GM21529 (cell line): ENCODE measurements around the gene KATNB1.
"Not testable (repeated sequence)": the region's sequence is repeated elsewhere in the genome, so short reads cannot be mapped to it uniquely, and the experiment has no call there.

Experiments used
- ATAC-seq: cut with Tn5 transposase; IDR thresholded peaks from one replicate; pipeline ENCODE4 v1.9.1; 2021; ENCODE audit not compliant: unreplicated experiment

The KATNB1 gene

DNA sequence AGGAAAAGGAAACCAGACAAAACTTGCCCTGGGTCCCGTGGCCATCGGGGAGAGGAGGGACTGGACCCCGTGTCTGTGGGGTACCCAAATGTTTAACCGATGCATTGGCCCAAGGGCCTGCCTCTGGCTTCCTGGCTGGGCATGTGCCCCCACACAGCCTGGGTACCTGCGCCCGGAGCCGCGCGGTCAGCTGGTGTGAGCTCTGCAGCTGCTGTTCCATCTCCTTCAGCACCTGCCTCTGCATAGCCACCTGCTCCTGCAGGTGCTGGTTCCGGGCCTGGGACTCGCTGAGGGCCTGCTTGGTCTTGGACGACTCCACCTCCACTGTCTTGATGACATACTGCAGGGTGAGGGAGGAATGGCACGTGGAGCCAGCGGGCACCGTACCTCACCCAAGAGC lies 34.8 kb downstream of the KATNB1 start:
- no peak for ATAC-seq

DNA sequence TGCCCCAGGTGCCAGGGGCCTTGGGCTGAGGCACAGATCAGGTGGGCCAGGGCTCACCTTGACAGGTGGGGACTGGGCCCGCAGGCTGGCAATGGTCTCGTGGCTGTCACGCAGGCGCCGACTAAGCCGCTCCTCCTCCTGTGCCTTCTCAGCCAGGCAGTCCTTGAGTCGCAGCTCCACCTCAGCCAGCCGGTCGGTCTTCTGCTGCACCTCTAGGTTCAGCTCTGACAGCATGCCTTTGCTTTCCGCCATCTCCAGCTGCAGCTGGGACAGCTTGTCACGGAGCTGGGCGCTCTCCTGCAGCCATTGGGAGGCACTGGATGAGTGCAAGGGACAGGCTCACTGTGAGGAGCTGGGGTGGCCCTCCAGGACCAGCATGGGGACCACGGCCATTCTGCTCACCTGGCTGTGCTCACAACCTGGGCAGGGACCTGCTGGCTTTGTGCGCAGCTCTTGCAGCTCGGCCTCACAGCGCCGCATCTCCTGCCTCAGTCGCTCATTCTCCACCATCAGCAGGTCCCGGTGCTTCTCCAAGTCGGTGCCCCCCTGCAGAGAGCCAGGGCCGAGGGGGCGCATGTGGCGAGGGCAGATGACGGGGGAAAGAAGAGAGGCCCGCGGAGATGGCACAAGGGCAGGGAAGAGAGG lies 35.7 kb downstream of the KATNB1 start:
- no peak for ATAC-seq

DNA sequence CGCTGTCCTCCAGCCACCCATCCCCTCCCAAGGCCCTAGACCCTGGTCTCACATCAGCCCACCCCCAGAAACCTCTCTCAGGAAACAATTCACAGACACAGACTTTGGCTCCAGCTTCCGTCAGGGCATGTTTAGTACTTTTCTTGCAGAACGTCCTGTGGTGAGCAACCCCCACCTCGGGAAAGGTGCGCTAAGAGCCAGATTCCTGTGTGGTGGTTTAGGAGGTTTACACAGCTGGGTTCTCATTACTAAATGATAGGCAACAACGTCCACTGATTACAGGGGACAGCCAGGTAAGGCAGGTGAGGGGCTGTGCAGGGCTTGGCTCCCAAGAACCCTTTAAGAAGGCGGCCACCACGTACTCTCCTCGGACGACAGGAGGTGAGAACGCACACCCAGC lies 37.4 kb downstream of the KATNB1 start:
- no peak for ATAC-seq

DNA sequence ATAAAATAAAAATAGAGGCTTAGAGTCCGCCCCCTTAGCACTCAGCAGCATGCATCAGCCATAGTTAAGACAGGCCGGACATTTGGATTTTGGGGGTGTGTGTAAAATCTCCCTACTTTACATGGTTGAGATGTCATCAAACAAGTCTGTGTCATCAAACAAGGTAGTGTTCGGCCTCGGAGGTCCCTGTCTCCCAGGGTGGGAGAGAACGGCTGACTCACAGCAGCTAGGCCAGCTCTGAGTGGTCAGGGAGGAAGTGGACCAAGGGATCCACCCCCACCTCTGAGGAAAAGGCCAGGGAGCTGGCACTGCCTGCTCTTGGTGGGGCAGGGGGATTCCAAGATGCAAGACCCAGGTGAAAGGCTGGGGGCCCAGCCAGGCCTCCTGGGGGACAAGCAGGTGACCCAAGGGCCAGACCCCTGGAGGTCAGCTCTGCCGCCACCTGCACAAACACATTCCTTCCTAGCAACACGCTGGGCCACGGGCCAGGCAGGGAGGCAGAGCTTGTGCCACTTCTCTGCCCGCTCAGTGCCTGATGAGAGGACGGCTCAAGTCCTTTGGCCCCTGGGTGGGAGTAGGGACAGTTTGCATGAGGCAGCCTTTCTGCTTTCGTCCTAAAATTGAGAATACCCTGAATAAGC lies 38.2 kb downstream of the KATNB1 start:
- no peak for ATAC-seq

DNA sequence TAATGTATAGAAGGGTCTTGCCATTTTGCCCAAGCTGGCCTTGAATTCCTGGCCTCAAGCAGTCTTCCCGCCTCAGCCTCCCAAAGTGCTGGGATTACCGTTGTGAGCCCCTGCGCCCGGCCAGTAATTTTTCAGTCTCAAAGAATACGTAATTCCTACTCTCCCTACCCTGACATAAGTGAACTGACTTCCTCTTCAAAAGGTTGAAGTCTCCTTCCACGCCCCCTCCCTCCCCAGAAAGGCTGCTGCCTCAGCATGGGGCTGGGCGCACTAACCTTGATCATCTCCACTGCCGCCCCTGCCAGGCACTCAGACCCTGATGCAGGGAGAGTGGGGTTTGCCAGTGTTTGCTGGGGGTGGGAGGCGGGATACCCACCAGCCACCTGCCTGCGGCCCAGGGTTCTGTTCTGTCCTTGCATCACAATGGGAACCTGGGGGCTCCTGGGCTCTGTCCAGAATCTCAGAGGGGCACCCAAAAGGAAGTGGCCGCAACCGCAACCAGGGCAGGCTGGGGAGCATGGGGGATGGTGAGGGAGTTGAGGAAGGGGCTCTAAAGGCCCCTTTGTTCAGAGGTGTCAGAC lies 39.2 kb downstream of the KATNB1 start:
- ATAC-seq: no peak

DNA sequence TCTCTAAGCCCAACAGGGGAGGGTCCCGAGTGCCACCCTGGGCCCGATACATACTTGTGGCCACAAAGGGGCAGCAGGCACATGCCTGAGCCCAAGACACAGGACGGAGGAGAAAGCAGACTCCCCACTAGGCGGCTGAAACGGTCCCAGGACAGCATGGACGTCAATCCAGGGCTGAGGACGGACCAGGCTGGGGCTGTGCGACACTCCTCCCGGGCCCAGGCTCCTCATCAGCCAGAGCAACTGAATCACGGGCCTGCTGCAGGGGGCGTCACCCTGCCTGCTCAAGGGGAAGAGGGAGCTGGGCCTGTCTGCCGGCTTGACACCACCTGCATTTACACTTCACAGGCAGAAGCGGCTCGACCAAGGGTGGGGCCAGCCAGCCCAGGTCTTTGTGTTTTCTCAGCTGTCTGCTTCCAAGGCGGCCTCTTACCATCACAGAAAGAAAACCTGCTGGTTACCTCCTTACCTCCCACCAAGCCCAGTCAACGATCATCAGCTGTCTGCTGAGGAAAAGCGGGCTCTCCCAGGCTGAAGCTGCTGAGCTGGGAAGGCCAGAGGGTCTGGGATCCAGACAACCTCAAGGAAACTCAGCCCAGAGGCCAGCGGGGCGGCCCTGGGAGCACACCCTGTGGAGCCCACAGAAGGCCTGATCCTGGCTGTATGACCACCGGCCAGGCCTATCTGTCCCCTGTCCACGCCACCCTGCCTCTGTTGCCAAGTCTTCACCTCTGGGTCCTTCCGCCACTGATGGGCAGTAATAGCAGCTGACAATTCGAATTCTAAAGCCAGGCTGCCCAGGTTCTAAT lies 40.3 kb downstream of the KATNB1 start:
- ATAC-seq: no peak

DNA sequence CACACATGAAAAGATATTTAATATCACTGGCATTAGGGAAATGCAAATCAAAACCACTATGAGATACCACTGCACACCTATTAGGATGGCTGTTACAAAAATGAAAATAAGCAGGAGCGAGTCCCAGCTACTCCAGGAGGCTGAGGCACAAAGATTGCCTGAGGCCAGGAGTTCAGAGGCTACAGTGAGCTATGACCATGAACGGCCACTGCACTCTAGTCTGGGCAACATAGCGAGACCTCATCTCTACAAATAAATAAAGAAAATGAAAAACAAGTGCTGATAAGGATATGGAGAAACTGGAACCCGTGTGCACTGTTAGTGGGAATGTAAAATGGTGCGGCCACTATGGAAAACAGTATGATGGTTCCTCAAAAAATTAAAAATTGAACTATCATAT lies 43.1 kb downstream of the KATNB1 start:
- ATAC-seq: no peak

DNA sequence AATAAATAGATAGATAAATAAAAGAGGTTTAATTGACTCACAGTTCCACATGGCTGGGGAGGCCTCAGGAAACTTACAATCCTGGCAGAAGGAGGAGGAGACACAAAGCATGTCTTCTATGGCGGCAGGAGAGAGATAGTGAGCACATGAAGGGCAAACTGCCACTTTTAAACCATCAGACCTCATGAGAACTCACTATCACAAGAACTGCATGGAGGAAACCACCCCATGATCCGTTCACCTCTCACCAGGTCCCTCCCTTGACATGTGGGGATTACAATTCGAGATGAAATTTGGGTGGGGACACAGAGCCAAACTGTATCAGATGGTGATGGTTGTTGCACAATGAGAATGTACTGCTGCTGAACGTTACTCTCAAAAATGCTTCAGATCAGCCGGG lies 44.3 kb downstream of the KATNB1 start:
- ATAC-seq: not testable (repeated sequence)

DNA sequence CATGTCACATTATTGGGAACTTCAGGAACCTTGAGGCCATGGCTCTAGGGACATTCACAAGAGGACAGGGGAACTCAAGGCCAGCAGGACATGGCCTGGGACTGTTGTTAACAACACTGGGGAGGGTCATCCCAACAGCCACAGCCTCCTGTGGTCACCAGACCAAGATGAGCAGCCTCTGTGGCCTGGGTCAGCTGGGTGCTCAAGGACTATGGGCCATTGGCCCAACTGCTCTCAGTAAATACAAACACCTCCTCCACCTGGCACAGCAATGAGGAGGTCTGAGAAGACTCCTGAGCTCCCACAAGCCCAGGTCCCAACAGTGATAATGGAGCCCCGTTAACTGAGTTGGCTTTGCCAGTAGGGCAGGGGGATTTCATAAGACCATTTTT lies 45.8 kb downstream of the KATNB1 start:
- no peak for ATAC-seq

DNA sequence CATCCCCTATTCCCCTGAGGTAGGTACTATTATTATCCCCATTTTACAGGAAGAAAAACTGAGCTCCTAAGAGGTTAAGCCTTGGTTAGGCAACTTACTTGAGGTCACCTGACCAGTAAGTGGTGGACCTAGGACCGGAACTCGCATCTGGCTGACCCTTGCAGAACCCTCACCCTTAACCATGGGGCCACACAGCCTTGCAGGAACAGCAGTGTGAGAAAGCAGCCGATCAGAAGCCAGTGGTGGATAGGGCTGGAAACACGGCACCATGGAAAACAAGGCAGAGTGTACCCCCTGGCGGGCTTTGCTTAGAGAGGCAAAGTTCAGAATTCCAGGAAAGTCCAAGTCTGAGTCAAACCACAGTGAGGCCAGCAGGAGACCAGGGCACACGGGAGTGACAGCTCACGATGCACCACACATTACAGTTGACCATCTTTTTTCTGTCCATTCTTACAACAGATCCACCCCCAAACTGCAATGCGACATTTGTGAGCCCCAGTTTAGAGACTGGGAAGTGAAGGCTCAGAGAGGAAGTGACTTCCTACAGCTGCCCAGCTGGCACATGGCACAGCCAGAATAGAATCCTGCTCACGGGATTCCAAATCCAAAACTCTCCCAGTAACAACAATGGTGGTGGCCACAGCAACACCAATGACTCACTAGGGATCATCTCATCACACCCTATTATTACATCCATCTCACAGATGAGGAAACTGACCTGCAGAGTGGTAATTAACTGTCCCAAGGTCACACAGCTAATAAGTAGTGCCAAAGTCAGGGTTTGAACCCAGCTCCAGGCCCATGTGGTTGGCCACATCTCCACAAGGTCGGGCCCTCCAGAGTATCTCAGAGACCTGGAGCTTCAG lies 46.4 kb downstream of the KATNB1 start:
- ATAC-seq: no peak

DNA sequence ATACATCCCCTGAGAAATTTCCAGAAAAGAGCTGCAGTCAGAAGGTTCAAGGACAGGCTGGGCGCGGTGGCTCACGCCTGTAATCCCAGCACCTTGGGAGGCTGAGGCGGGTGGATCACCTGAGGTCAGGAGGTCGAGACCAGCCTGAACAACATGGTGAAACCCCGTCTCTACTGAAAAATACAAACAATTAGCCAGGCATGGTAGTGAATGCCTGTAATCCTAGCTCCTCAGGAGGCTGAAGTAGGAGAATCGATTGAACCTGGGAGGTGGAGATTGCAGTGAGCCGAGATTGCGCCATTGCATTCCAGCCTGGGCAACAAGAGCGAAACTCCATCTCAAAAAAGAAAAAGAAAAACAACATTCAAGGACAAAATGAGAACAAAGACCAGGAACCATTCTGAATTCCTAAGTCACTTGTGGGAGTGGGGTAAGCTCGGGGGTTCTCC lies 47.1 kb downstream of the KATNB1 start:
- not testable (repeated sequence) for ATAC-seq

DNA sequence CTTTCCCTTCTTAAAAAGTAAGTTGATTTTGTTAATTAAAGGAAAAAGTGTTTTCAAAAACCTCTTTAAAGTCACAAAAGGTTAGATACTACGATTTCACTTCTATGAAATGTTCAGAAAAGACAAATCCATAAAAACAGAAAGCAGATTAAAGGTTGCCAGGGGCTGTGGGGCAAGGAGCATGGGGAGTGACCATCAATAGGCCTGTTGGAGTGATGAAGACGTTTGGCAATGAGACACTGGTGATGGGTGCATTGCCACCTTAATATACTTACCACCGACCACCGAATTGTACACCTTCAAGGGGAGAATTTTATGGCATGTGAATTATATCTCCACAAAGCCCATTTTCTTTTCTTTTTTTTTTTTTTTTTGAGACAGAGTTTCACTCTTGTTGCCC lies 47.5 kb downstream of the KATNB1 start:
- no peak for ATAC-seq

DNA sequence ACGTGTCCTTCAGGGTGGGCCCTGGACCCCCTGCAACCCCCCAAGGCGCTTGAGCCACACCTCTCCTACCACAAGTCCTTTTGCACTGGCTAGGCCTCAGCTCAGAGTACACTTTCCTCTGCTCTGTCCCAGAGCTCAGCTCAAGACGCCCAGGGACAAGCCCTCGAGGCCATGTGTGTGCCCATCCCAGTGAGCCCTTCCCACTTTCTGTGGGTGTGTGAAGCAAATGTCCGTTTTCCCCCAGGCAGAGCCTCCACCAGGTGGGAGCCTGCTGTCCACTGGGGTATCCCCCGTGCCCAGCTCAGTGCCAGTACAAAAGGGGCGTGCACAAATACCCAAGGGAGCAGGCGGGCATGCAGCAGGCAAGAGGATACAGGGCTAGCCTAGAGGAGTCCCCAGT lies 48.3 kb downstream of the KATNB1 start:
- no peak for ATAC-seq

DNA sequence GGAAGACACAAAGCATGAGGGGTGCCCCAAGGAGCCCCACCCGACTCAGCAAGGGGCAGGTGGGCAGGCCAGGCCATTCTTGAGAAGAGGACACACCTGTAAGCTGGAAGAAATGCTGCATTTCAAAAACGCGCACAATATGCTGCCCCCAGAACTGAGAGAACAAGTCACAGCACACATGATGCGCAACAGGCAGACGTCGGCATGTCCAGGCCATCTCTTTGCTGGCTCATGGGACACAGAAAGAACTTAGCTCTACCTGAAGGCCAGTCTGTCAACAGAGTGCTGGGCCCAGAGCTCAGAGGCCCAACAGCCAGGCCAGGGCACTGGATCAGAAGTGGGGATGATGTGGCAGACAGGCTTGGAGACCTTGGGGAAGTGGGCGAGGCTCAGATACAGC lies 48.8 kb downstream of the KATNB1 start:
- ATAC-seq: no peak

DNA sequence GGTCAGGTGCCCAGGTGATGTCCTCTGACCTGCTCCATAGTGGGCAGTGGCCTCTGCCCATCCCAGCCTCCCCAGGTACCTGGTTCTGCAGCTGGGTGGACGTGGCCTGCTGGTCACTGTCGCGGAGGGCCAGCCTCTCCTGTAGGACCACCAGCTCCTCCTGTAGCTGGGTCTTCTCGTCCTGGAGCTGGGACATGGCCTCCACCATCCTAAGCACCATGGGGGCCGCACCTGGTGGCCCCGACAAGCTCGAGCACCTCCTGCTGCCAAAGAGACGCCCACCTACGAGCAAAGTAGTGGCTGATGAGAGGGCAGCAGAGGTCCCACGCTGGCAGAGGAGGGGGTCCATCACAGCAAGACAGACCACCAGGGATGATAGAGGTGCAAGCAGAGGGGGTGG lies 49.8 kb downstream of the KATNB1 start:
- ATAC-seq: no peak

DNA sequence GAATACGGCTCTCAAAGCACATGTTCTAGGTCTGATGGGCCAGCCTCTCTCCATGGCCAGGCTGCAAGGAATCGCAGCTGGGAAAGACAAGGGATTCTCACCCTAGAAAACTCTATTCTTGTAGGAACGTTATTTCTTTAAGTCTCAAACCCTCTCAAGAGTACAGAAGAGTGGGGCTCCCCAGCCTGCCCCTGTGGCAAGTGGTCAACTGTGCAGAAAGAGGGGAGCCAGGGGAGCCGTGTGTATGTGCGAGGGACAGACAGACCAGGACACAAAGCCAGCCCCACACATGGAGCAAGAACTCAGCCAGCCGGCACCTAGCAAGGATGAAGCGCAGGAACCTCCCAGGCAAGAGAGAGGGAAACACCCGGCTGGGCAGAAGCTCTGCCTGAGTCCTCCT lies 50.4 kb downstream of the KATNB1 start:
- ATAC-seq: no peak

DNA sequence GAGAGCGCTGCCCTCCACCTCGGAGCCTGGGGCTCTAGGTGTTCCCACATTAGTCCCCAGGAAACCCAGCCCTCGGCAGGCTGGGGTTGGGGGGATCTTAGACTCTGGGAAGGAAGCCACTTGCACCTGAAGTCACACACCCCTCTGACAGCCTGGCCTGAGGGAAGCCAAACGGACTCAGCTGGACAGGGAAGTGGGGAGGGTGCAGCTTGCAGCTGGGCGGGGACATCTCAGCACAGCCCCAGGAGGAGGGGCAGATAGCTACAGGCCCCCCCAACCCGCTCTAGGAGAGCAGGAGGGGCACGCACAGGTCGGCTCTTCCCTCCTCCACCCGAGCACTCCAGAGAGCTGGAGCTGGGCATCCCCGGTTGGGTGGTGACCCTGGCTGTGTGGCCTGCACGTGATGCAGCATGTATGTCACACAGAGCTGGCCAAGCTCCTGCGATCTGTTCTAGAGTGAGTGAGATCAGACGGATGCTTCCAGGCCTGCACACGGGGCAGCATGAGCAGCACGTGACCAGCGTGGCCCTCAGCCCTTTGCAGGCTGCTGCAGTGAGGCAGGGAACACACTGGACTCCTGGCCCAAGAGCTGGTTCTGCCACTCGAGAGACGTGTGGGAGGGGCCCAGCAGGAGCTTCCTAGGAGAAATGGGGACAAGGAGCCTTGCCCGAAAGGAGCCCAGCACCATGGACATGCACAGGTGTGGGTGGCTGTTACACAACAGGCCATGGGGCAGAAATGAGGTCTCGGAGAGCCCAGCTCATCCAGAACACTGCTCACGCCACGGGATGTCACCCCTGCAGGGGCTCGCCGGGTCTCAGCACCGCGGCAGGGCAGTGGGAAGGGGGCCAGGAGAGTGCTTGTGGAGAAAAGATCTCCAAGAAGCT lies 51.3 kb downstream of the KATNB1 start:
- ATAC-seq: no peak

DNA sequence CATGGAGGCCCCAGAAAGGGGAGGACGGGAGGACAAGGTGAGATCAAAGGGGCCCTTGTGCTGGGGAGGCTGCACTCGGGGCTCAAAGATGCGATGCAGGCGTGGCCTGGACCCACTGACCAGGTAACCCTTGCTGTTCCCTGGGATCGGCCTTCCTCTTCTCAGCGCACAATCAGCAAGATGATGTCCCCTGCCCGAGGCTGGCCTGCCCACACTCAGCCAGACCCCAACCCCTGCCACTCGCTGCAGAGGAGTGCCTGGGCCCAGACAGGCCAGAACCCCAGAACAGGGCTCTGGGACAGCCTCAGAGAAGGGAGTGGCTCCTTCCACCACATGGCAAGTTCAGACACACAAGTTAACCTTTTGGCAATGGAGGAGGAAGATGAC lies 51.9 kb downstream of the KATNB1 start:
- no peak for ATAC-seq

DNA sequence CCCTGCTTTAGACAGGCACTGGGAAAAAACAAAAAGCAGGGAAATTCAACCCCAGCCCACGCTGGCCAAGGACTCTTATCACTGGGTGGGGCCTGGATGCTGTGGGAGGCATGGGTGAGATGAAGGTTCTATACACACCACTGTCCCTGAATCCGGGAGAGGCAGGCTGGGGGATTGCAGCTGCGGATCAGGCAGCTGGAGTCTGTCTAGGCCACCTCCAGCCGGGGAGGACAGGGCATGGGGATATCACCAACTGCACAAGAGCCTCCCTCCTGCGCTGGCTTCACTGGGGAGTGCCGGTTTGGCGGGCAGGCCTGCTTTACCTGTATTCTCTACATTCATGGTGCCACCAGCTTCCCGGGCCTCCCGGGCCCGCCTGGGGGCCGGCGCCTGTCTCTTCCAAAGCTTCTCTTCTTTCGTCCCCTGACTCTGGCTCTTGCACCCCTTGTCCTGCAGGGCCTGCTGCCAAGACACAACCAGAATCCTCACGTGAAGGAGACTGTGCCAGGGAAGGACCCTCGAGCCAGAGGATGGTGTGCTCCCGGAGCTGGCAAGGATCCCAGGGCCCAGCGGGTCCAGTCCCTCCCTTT lies 52.8 kb downstream of the KATNB1 start:
- no peak for ATAC-seq

DNA sequence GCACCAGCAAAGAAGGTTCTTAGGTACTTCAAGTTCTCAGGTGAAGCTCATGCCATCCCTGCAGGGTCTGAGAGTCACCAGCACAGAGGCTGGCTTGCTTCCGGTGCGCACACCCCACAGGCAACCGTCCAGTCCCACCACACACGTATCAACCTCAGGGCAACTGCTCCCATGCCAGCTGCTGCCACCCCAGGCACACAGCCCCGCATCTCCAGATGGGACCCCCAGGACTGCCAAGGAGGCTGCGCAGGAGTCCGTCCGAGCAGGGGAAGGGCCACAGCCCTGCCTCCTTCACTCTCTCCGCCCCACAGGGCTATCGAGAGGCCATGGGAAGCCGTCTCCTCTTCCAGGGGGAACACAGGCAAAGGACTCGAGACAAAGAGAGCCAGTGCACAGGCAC lies 53.4 kb downstream of the KATNB1 start:
- ATAC-seq: no peak
